GM18511 (cell line): ENCODE data around the gene FRMD7.
"Not testable (repeated sequence)": the region's sequence is repeated elsewhere in the genome, so short reads cannot be mapped to it uniquely, and the experiment has no call there.

Experiments
- ATAC-seq: cut with Tn5 transposase; IDR thresholded peaks from one replicate; pipeline ENCODE4 v1.9.1; 2021; ENCODE audit warnings: mild to moderate bottlenecking, moderate library complexity; ENCODE audit not compliant: unreplicated experiment

The FRMD7 gene

GRCh38 chrX:132094164-132094563 lies 33.7 kb downstream of the FRMD7 start:
- no peak for ATAC-seq

GRCh38 chrX:132093239-132093860 lies 34.5 kb downstream of the FRMD7 start:
- ATAC-seq, result no peak

DNA sequence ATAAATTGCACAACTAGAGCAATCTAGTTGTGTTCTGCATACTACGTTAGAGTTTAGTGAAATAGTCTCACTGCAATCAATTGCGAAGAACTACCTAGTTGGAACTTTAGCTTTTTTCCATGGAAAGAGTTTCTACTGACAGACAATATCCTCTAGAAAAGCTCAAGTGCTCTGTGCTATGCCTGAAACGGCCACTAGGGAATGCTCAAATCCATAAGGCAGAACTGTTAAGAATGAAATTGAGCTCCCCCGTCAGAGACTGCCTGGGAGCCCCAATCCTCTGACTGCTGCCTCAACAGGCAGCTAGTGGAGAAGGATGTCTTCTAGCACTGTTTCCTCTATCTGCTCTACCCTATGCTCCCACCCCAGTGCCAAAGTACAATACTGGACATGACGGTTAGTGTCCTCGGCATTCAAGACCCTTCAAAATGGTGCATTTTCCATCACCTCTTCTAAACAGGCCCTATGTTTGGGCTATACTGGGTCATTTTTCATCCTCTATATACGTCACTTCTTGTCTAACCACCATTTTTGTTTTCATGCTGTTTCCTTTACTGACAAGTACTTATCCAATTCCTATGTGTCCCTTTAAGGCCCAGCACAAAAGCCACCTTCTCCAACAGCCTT lies 35.3 kb downstream of the FRMD7 start:
- ATAC-seq, result peak; percentile 88

GRCh38 chrX:132090403-132091159 lies 37.2 kb downstream of the FRMD7 start:
- ATAC-seq, result no peak

DNA sequence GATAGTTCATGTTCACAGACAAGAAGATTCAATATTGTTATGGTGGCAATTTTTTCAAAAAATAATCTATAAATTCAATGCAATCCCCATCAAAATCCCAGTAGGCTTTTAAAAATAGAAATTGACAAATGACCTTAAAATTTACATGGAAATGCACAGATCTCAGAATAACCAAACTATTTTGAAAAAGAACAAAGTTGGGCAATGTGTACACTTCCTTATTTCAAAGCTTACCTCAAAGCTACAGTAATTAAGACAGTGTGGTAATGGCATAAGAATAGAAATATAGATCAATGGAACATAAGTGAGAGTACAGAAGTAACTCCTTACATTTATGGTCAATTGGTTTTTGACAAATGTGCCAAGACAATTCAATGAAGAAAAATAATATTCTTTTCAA lies 39.0 kb downstream of the FRMD7 start:
- no peak for ATAC-seq

DNA sequence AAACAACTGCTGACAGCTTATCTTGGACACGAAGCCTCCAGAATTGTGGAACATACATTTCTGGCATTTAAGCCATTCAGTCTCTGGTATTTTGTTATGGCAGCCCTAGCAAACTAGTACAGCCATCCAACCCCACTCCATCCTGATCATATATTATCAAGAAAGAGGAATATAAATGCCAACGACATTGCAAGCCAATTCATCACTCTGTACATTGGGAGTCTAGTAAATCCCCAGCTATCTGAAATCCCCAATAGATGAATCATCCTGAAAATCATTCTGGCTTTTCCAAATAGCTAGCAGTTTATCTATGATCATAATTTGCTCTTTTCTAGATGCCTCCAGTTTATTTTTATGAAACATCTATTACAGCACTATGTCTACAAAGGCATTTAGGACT lies 41.1 kb downstream of the FRMD7 start:
- no peak for ATAC-seq

DNA sequence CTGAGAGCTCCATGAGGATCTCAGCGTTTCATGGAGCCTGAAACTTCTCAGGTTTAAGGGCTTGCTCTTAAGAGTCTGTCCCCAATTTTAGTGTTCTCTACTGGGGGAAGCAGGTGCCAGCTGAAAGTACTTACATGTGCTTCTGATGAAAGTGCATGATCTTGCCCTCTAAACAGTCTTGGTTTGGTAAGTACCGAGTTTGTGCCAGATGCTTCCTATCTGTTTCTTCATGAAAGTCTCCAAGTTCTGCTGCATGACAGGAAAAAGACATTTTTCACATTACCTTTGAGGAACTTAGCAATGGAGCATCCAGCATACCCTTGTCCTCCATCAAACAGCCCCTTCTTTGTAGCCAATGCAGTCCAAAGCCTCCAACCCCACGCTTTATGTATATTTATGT lies 42.0 kb downstream of the FRMD7 start:
- ATAC-seq, result no peak

DNA sequence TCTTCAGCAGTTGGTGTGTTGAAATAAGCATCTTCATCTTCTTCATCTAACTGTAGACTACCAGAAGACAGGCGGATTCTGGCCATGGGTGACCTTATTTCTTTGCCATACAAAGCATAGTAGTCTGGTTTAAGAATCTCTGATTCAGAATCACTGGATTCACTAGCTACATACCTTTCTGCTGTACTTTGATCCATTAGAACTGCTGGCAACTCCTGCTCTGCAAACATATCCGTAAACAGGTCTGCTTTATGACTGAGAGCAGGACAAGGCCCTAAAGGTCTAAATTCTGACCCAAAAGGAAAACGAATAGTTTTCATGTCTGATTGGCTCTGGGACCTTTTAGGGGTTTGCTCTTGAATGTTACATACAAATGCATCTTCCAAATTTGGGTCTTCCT lies 49.9 kb downstream of the FRMD7 start:
- no peak for ATAC-seq

DNA sequence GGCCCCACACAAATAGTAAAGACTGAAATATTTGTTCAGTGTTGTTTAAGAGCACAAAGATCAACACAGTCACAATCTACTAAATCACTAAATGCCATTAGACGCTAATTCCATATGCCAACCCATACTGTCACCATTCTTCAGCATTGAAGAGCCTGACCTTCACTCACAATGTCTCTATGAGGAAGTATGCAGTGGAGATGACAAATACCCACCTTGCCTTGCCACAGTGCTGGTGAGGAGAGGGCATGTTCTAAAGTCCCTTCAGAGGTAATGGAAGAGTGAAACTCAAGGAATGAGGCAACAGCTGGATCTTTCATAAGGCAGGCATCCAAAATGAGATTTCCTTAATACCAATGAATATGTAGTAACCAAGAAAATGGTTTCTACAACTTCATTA lies 50.4 kb downstream of the FRMD7 start:
- ATAC-seq, result no peak

- ATAC-seq, result peak; percentile 56
Measured at GRCh38 chrX:132071254-132071653, 56.6 kb downstream of the FRMD7 start.

- ATAC-seq, result no peak
Measured at GRCh38 chrX:132068405-132068804, 59.4 kb downstream of the FRMD7 start.

DNA sequence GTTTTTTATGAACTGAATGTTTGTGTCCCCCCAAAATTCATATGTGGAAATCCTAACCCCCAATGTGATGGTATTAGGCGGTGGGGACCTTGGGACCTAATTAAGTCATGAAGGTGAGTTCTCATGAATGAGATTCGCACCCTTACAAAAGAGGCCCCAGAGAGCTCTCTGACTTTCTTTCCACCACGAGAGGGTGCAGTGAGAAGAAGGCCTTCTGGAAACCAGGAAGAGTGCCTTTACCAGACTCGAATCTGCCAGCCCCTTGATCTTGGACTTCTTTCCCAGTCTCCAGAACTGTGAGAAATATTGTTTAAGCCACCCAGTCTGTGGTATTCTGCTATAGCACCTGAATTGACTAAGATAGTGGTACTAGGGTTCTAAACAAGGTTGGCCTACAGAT lies 64.0 kb downstream of the FRMD7 start:
- ATAC-seq, result no peak

- ATAC-seq, result no peak
Measured at GRCh38 chrX:132063334-132063733, 64.5 kb downstream of the FRMD7 start.

DNA sequence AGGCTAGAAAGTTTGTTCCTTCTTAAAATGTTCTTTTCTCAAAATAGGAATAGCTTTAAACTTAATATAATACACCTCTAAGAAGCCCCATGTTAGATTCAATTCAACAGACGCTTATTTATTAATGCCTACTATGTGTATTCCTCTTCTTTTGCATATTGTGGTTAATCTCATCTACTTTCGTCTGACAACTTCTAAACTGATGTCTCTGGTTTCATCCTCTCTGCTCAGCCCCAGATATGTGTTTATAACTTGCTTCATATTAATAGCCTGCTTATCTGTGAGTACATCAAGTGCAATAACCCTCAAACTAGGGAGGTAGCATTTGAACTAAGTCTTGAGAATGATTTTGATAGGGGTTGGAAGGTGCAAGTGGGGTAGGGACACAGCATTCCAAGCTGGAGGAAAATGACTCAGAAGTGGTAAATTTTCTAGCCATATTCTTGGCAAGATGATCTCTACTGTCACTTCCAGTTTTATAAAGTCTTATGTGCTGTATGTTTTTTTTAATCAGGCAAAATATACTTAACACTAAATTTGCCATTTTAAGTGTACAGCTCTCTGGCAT lies 67.8 kb downstream of the FRMD7 start:
- peak; percentile 65 for ATAC-seq

GRCh38 chrX:132058975-132059374 lies 68.8 kb downstream of the FRMD7 start:
- no peak for ATAC-seq

GRCh38 chrX:132058050-132058449 lies 69.8 kb downstream of the FRMD7 start:
- ATAC-seq, result no peak

DNA sequence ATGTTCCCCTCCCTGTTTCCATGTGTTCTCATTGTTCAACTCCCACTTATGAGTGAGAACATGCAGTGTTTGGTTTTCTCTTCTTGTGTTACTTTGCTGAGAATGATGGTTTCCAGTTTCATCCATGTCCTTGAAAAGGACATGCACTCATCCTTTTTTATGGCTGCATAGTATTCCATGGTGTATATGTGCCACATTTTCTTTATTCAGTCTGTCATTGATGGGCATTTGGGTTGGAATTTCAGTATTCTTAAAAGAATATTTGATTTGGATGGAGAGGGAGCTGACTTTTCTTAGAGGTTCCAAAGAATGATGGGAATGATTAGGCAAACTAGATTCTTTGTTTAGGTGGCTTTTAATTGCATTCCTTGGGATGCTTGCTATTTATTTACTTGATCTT lies 76.0 kb downstream of the FRMD7 start:
- ATAC-seq, result not testable (repeated sequence)

DNA sequence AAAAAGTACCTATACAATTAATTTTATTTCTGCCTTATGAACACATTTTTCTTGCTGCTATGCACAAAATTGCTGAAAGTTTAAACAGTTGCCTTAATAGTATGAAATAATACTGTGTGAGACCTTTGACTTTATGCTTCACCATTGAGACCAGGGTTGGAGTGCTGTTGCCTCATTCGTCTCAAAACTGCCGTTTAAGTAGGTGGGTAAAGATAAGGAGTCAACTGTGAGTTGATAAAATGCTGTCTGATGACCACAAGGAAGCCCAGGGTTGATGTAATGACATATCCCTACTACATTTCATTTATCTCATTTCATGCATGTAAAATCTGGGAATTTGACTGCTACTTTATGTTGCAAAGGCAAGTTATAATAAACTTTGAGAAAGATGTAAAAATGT lies 81.3 kb downstream of the FRMD7 start:
- ATAC-seq, result no peak

GRCh38 chrX:132045456-132045855 lies 82.4 kb downstream of the FRMD7 start:
- no peak for ATAC-seq

DNA sequence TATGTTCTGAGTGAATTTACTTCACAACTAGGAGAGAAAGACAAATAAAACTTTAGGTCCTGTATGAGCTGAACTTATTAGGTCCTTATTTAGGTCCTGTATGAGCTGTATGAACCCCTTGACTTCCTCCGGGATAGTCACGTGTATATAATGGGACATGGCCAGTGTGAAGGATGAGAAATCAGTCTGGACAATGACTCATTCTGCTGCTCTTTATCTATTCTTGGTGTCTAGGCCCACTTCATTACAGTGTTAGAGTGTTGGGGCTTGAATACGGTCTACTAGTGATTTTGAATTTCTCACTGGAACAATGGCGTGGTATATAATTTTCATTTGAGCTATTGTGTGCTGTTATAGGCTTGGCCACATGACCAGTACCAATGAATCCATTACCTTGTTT lies 82.9 kb downstream of the FRMD7 start:
- ATAC-seq, result no peak

GRCh38 chrX:132043977-132044376 lies 83.8 kb downstream of the FRMD7 start:
- ATAC-seq, result no peak

DNA sequence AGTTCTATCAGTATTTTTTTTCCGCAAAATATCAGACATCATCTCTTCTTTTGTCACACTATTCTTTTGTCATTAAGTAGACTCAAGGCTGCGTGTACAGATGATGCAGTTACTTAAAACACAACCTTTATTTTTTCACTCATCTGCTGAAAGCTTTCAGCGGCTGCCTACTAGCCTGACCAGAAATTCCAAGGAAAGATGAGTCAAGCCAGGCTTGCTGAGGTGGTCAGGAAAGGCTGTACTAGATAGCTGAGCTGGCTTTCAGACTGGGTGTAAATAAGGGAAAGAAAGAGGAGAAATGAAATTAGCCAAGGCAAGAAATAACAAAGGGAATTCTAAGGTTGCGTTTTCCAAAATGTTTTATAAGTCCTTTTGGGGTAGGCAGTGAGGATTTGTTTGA lies 86.8 kb downstream of the FRMD7 start:
- no peak for ATAC-seq
